ENCODE measurements around the gene JAML.

The JAML gene

GRCh38 chr11:118169300-118170140, 55.3 kb downstream of the JAML start:
- no peak overlapping the region for H3K4me3 ChIP-seq (ENCODE audit: low read depth, low read length)
- no peak for TF ChIP-seq CTCF (conservative IDR thresholded peaks at IDR 0.05; ENCODE audit: low read depth, low read length)
- no peak for DNase-seq (ENCODE audit: low read depth)

GRCh38 chr11:118168751-118169150, 56.1 kb downstream of the JAML start:
- TF ChIP-seq CTCF (conservative IDR thresholded peaks at IDR 0.05; ENCODE audit: low read depth, low read length) = no peak
- DNase-seq (ENCODE audit: low read depth) = no peak
- no peak overlapping the region for H3K4me3 ChIP-seq (ENCODE audit: low read depth, low read length)

GRCh38 chr11:118168316-118168715, 56.5 kb downstream of the JAML start:
- no peak for TF ChIP-seq CTCF (conservative IDR thresholded peaks at IDR 0.05; ENCODE audit: low read depth, low read length)
- H3K4me3 ChIP-seq (ENCODE audit: low read depth, low read length) = no peak overlapping the region
- no peak for DNase-seq (ENCODE audit: low read depth)

GRCh38 chr11:118167906-118168305, 56.9 kb downstream of the JAML start:
- no peak overlapping the region for H3K4me3 ChIP-seq (ENCODE audit: low read depth, low read length)
- no peak for TF ChIP-seq CTCF (conservative IDR thresholded peaks at IDR 0.05; ENCODE audit: low read depth, low read length)
- no peak for DNase-seq (ENCODE audit: low read depth)

GRCh38 chr11:118167253-118167652, 57.6 kb downstream of the JAML start:
- DNase-seq (ENCODE audit: low read depth) = no peak
- no peak overlapping the region for H3K4me3 ChIP-seq (ENCODE audit: low read depth, low read length)
- no peak for TF ChIP-seq CTCF (conservative IDR thresholded peaks at IDR 0.05; ENCODE audit: low read depth, low read length)

GRCh38 chr11:118166641-118167040, 58.2 kb downstream of the JAML start:
- no peak for DNase-seq (ENCODE audit: low read depth)
- no peak overlapping the region for H3K4me3 ChIP-seq (ENCODE audit: low read depth, low read length)
- TF ChIP-seq CTCF (conservative IDR thresholded peaks at IDR 0.05; ENCODE audit: low read depth, low read length) = no peak

GRCh38 chr11:118164885-118165284, 59.9 kb downstream of the JAML start:
- no peak overlapping the region for H3K4me3 ChIP-seq (ENCODE audit: low read depth, low read length)
- TF ChIP-seq CTCF (conservative IDR thresholded peaks at IDR 0.05; ENCODE audit: low read depth, low read length) = no peak
- DNase-seq (ENCODE audit: low read depth) = no peak
